ENCODE measurements around the gene ZNF100.

DNA sequence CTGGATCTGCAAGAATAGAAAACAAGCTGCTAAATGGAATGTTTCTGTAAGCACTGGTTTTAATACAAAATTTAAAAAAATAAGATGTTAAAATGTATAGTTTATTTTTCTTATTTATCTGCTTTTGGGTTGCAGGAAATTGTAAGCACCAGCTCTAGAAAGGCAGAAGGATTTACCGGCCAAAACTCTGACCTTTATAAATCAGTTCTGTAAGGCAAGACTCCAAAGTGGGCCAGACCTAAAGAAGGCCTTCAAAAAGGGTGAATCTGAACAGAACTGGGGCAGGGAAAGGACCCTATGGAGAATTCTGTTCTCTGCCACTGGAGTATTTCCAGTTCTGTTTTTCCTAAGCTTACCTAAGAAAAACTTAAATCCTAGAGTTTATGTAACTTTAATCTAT is 19.3 kb downstream of the ZNF100 start:
- no peak for TF ChIP-seq POLR2AphosphoS5 (IDR thresholded peaks at IDR 0.05; ENCODE audit: borderline replicate concordance, low read depth, low read length)
- no peak for TF ChIP-seq EZH2 (IDR thresholded peaks at IDR 0.05)
- no peak for TF ChIP-seq FOXP2 (optimal IDR thresholded peaks at IDR 0.05; ENCODE audit: control extremely low read depth, extremely low read length, insufficient read depth)

Data from SK-N-MC (cell line).